Fibroblast of skin of scalp (primary cell): Measurements from ENCODE around the gene MYL6B.

ENCODE experiments used
- DNase-seq: peaks from one replicate; pipeline ENCODE4 v3.0.0-alpha.2; 2013

Gene MYL6B

DNA sequence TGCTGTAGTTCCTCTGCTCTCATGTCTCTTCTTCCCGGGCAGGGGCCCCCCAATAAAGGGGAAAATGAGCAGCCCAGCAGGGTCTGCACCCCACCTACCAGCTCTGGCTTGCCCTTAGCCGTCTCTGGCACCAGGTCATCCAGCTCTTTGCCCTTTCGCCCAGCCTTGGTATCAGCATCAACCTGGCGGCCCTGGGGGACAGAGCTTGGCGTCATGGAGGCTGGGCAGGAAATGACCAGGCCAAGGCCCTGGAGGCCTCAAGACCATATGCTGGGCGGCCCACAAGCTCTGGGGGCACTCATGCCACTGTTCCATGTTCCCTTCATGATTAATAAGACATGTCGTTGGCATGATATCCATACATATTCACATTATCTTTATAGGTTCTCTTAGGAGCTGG lies 20.5 kb downstream of the MYL6B start:
- DNase-seq = no peak

DNA sequence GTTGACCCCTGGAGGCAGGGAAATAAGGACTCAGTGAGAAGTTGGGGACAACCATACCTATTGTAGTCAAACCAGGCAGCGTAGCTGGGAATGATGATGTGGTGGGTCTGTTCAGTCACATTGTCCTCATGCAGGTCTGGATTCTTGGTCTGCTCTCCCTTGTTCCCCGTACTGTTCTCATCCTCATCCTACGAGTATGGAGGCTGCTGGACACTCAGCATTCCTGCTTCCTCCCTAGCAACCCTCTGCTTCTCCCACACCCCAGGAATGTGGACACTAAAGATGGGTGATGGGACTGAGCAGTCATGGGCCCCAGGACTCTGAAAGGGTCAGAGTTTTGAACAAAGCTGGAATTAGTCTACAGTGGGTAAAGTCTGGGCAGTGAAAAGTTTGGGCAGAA lies 26.0 kb downstream of the MYL6B start:
- no peak for DNase-seq

DNA sequence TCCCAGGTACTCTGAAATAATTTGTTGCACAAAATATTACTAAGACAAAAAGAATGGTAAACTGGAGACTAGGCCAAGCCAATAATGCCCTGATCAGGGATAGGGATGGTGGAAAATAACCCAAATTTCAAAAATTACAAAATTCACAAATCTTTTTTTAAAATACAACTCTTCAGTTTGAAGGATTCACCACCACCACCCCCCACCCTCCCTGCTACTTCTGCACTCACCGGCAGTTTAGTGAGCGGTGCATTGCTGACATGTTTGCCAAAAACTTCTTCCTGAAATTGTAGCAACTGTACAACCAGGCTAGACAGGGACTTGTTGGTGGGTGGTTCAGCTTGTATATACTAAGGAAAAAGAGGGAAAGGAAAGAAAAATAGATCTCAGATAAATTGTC lies 34.6 kb downstream of the MYL6B start:
- no peak for DNase-seq

GRCh38 chr12:56188131-56188777 lies 35.9 kb downstream of the MYL6B start:
- DNase-seq = no peak

- DNase-seq = no peak
Observed at GRCh38 chr12:56188778-56189098, 36.4 kb downstream of the MYL6B start.

DNA sequence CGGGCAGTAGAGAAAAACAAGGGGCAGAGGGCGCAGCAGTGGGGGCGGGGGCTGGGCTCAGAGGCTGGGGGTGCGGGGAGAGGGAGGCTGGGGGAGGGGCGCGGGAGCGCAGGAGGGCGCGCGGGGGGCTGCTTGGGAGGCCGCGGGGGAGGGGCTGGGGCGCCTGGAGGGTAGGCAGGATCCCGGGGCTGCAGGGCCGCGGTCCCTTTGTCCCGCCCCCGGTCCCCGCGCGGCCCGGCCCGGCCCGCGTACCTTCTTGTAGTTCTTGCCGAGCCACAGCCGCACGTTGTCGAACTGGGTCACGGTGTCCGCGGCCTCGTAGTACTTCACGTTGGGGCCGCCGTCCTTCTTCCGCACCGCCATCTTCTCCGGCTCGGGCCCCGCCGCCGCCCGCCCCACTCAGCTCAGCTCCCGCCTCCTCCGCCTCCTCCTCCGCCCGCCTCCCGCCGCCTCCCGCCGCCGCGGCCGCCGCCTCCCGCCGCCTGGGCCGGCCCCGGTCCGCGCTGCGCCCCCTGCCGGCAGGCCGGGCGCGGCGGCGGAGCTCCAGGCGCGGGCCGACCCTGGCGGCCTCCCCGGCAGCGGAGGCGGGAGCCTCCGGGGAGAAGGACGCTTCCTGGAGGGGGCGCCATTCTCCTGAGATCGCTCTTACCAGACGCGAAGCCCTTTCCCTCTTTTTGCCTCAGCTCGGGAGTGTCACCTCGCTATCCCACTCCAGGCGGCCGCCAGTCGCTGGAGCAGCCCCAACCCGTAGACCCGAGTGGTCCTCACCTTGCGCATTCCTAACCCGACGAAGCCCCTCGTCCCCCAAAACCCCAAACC lies 36.9 kb downstream of the MYL6B start, which contains the start of gene SMARCC2:
SMARCC2 (minus strand) TSS at position 385 of the 819 bp plus-strand sequence; CDS start at position 363, 22 bp downstream.
- DNase-seq = peak; percentile 91

GRCh38 chr12:56189918-56190694 lies 37.7 kb downstream of the MYL6B start:
- DNase-seq = peak; percentile 90

- no peak for DNase-seq
Observed at GRCh38 chr12:56190695-56191155, 38.3 kb downstream of the MYL6B start.

DNA sequence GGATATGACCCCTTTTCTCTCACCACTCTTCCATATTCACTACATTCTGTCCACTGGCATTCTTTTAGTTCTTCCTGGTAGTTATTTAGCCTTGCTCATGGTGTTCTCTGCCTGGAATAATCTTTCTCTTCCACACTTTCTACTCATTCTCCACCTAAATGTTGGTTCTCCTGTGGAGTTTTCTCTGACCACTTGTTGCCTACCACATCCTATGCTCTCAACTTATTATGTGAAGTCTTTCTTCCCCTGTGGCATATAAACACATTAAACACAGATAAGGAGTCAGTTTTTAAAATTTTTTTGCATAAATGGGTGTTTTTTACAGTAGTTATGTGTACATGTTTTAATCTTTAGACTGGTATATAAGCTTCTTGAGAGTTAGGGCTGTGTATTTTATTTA lies 40.2 kb downstream of the MYL6B start:
- DNase-seq = no peak

DNA sequence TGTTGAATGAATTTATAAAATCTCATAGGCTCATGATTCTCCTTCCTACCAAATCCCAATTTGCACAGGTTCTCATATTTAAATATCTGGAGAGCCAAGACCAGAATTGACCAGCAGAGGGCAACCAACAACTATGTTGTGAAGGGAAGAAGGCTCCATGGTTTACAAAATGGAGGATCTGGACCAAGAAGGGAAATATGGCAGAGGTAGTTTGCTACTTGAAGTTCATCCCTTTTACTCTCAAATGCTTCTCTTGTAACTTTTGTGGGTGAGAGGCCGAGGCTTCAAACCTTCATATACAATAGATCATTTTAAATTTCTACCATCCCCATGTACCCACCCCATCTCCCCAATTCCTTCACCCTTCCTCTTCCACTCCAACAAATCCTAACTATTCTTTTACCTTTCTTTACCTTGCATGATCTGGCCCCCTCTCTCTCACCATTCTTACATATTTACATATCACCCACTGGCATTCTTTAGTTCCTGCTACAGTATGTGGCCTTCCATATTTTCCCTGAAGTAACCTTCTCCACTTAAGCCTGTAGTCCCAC lies 40.7 kb downstream of the MYL6B start:
- peak; percentile 88 for DNase-seq

GRCh38 chr12:56196818-56197550 lies 44.6 kb downstream of the MYL6B start:
- peak; percentile 91 for DNase-seq

DNA sequence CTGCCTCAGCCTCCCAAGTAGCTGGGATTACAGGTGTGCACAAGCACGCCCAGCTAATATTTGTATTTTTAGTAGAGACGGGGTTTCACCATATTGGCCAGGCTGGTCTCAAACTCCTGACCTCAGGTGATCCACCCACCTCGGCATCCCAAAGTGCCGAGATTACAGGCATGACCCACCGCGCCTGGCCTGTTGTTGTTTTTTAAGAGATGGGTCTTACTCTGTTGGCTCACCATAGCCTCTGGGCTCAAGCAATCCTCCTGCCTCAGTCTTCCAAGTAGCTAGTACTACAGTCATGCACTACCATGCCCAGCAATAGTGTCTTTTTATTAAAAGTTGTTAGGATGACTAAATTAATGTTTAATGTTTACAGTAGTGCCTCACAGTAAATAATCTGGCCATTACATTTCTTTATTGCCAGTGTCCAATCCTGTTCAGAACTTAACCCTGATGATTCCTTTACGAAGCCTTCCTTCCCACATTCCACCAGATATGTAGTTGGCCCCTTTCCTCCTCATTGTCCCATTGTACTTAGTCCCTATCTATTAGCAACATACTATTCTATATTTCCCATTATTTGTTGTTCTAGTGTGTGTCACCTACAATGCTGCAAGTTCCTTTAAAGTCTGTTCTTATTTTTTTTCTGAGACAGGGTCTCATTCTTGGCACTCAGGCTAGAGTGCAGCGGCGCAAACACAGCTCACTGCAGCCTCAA lies 45.7 kb downstream of the MYL6B start:
- no peak for DNase-seq

- DNase-seq = peak; percentile 30
Observed at GRCh38 chr12:56198836-56199235, 46.4 kb downstream of the MYL6B start.

DNA sequence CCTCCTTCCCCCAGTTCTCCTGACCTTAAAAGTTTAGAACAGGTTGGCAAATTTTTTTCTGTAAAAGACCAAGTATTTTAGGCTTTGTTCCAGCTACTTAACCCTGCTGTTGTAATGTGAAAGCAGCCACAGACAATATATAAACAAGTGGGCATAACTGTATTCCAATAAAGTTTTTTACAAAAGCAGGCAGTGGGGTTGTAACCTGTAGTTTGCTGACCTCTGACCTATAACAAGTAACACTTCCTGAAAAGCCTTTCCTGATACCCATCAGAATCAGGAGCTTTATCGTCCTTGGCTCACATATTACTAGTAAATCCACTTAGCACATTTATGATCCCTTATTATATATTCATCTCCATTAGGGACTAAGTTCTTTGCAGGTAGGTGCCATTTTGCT lies 50.0 kb downstream of the MYL6B start:
- DNase-seq = no peak

GRCh38 chr12:56202838-56203237 lies 50.5 kb downstream of the MYL6B start:
- no peak for DNase-seq

GRCh38 chr12:56204275-56204674 lies 51.9 kb downstream of the MYL6B start:
- no peak for DNase-seq

DNA sequence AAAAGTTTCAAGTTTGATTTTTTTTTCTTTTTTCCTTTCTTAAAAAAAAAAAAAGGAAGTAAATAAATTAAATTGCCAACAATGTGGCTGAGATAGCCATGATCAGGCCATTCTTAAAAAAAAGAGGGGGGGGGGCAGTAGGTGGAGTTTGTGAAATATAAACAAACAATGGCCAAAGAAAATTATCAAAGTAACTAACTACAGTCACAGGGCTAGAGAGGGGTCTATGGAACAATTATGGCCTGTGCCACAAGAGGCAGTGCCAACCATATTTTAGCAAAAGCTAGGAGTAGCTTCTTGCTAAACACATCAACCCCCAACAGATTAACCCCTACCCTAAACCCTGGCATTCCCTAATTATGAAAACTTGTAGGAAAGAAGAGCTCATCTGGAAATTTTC lies 53.1 kb downstream of the MYL6B start:
- DNase-seq = no peak

GRCh38 chr12:56206452-56207166 lies 54.2 kb downstream of the MYL6B start:
- DNase-seq = peak; percentile 54
